BLaER1 (cell line): ENCODE results near the gene KRT76.

Experiments
- H3K27ac ChIP-seq: shearing (Covaris generic); formaldehyde crosslinking; 2 replicates; pipeline ENCODE4 v1.8.1; 2022
- H3K27me3 ChIP-seq: shearing (Covaris generic); formaldehyde crosslinking; 2 replicates; pipeline ENCODE4 v1.8.1; 2022
- H3K36me3 ChIP-seq: shearing (Covaris generic); formaldehyde crosslinking; 2 replicates; pipeline ENCODE4 v1.8.1; 2022
- H3K4me1 ChIP-seq: shearing (Covaris generic); formaldehyde crosslinking; 2 replicates; pipeline ENCODE4 v1.8.1; 2022
- H3K4me2 ChIP-seq: shearing (Covaris generic); formaldehyde crosslinking; 2 replicates; pipeline ENCODE4 v1.8.1; 2022
- H3K4me3 ChIP-seq: shearing (Covaris generic); formaldehyde crosslinking; 2 replicates; pipeline ENCODE4 v1.8.1; 2022
- H3K9ac ChIP-seq: shearing (Covaris generic); formaldehyde crosslinking; 2 replicates; pipeline ENCODE4 v1.8.1; 2022
- H3K9me3 ChIP-seq: shearing (Covaris generic); formaldehyde crosslinking; 2 replicates; pipeline ENCODE4 v1.8.1; 2022
- H4K20me1 ChIP-seq: shearing (Covaris generic); formaldehyde crosslinking; 2 replicates; pipeline ENCODE4 v1.8.1; 2022
- Cebpa-rat ChIP-seq: shearing (Covaris generic); IDR thresholded peaks from 2 replicates; pipeline ENCODE4 v1.8.1; 2022

Gene KRT76

GRCh38 chr12:52819731-52820510, 42.8 kb upstream of the KRT76 start:
- H3K9me3 ChIP-seq, result no peaks in the 10 kb centered on the region
- H4K20me1 ChIP-seq, result no peaks in the 10 kb centered on the region
- no peak overlapping the region for H3K4me2 ChIP-seq
- H3K4me1 ChIP-seq, result no peaks in the 10 kb centered on the region
- no peak for TF ChIP-seq Cebpa-rat
- H3K9ac ChIP-seq, result no peak overlapping the region
- H3K36me3 ChIP-seq, result no peaks in the 10 kb centered on the region
- H3K27me3 ChIP-seq, result no peaks in the 10 kb centered on the region
- no peak overlapping the region for H3K27ac ChIP-seq
- no peak overlapping the region for H3K4me3 ChIP-seq

- Histone ChIP-seq H3K4me1 (no peaks in the 10 kb centered on the region), H3K27ac (no peak overlapping the region), H3K9ac (no peak overlapping the region), H3K4me2 (no peak overlapping the region), H4K20me1 (no peaks in the 10 kb centered on the region), H3K36me3 (no peaks in the 10 kb centered on the region), H3K27me3 (no peaks in the 10 kb centered on the region), H3K4me3 (no peak overlapping the region), H3K9me3 (no peaks in the 10 kb centered on the region)
- no peak for TF ChIP-seq Cebpa-rat
These were observed 41.8 kb upstream of the KRT76 start for GRCh38 chr12:52818887-52819420.

GRCh38 chr12:52818388-52818787, 41.2 kb upstream of the KRT76 start:
- H4K20me1 ChIP-seq, result no peaks in the 10 kb centered on the region
- H3K27ac ChIP-seq, result no peak overlapping the region
- H3K9me3 ChIP-seq, result no peaks in the 10 kb centered on the region
- no peak overlapping the region for H3K9ac ChIP-seq
- no peak overlapping the region for H3K4me3 ChIP-seq
- no peak for TF ChIP-seq Cebpa-rat
- H3K4me2 ChIP-seq, result no peak overlapping the region
- no peaks in the 10 kb centered on the region for H3K36me3 ChIP-seq
- H3K4me1 ChIP-seq, result no peaks in the 10 kb centered on the region
- H3K27me3 ChIP-seq, result no peaks in the 10 kb centered on the region

- Histone ChIP-seq H3K27me3 (no peaks in the 10 kb centered on the region), H3K27ac (no peak overlapping the region), H3K4me1 (no peaks in the 10 kb centered on the region), H3K36me3 (no peaks in the 10 kb centered on the region), H3K4me2 (no peak overlapping the region), H3K9me3 (no peaks in the 10 kb centered on the region), H3K9ac (no peak overlapping the region), H4K20me1 (no peaks in the 10 kb centered on the region), H3K4me3 (no peak overlapping the region)
- TF ChIP-seq Cebpa-rat, result no peak
These were observed 40.6 kb upstream of the KRT76 start for GRCh38 chr12:52817699-52818238.

- no peaks in the 10 kb centered on the region for H4K20me1 ChIP-seq
- H3K9me3 ChIP-seq, result no peaks in the 10 kb centered on the region
- no peaks in the 10 kb centered on the region for H3K36me3 ChIP-seq
- H3K4me2 ChIP-seq, result no peak overlapping the region
- TF ChIP-seq Cebpa-rat, result no peak
- no peaks in the 10 kb centered on the region for H3K27me3 ChIP-seq
- no peak overlapping the region for H3K4me3 ChIP-seq
- H3K27ac ChIP-seq, result no peak overlapping the region
- H3K9ac ChIP-seq, result no peak overlapping the region
- no peaks in the 10 kb centered on the region for H3K4me1 ChIP-seq
These were observed 40.0 kb upstream of the KRT76 start for GRCh38 chr12:52817003-52817698.

GRCh38 chr12:52815676-52816588, 38.8 kb upstream of the KRT76 start:
- no peaks in the 10 kb centered on the region for H3K9me3 ChIP-seq
- no peak for TF ChIP-seq Cebpa-rat
- no peak overlapping the region for H3K9ac ChIP-seq
- no peak overlapping the region for H3K27ac ChIP-seq
- H3K4me3 ChIP-seq, result no peak overlapping the region
- no peak overlapping the region for H3K4me2 ChIP-seq
- H4K20me1 ChIP-seq, result no peaks in the 10 kb centered on the region
- no peaks in the 10 kb centered on the region for H3K36me3 ChIP-seq
- no peaks in the 10 kb centered on the region for H3K27me3 ChIP-seq
- H3K4me1 ChIP-seq, result no peaks in the 10 kb centered on the region

GRCh38 chr12:52815161-52815560, 38.0 kb upstream of the KRT76 start:
- no peaks in the 10 kb centered on the region for H3K4me1 ChIP-seq
- H3K27me3 ChIP-seq, result no peaks in the 10 kb centered on the region
- H3K27ac ChIP-seq, result no peak overlapping the region
- no peak overlapping the region for H3K4me3 ChIP-seq
- no peaks in the 10 kb centered on the region for H3K9me3 ChIP-seq
- no peaks in the 10 kb centered on the region for H4K20me1 ChIP-seq
- no peak for TF ChIP-seq Cebpa-rat
- no peaks in the 10 kb centered on the region for H3K36me3 ChIP-seq
- no peak overlapping the region for H3K9ac ChIP-seq
- H3K4me2 ChIP-seq, result no peak overlapping the region

GRCh38 chr12:52814710-52815155, 37.6 kb upstream of the KRT76 start:
- Histone ChIP-seq H3K9ac (no peak overlapping the region), H4K20me1 (no peaks in the 10 kb centered on the region), H3K27me3 (no peaks in the 10 kb centered on the region), H3K4me1 (no peaks in the 10 kb centered on the region), H3K4me2 (no peak overlapping the region), H3K27ac (no peak overlapping the region), H3K9me3 (no peaks in the 10 kb centered on the region), H3K4me3 (no peak overlapping the region), H3K36me3 (no peaks in the 10 kb centered on the region)
- no peak for TF ChIP-seq Cebpa-rat
